Stimulated activated CD4-positive, alpha-beta T cell treated with anti-CD3 and anti-CD28 coated beads, TNF-alpha, amount 100 ng/mL, for 24 hours (primary cell): ENCODE results near the gene SENP1.
"Not testable (repeated sequence)": the region's sequence is repeated elsewhere in the genome, so short reads cannot be mapped to it uniquely, and the experiment has no call there.

Experiments
- DNase-seq, 3 experiments: peaks; one replicate each; pipeline ENCODE4 v3.0.0-alpha.2; 2020; ENCODE audit warnings: low read depth in 3 of 3

Gene SENP1

DNA sequence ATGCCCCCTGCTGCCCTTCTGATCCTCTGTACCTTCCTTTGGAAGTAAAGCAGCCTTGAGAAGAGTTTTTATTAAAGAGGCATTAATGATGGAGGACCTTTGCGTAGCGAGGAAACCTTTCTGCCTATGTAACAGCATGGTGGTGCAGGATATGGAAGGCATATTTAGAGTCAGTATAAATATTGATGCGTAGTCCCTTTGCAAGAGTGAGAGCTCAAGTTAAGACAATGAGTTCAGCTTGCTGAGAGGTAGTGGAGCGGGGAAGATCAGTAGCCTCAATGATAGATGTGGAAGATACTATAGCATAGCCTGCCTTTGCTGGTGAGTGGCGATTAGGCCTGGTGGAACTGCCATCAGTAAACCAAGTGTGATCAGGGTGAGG, 5.4 kb upstream of the SENP1 start:
- not testable (repeated sequence) for DNase-seq

DNA sequence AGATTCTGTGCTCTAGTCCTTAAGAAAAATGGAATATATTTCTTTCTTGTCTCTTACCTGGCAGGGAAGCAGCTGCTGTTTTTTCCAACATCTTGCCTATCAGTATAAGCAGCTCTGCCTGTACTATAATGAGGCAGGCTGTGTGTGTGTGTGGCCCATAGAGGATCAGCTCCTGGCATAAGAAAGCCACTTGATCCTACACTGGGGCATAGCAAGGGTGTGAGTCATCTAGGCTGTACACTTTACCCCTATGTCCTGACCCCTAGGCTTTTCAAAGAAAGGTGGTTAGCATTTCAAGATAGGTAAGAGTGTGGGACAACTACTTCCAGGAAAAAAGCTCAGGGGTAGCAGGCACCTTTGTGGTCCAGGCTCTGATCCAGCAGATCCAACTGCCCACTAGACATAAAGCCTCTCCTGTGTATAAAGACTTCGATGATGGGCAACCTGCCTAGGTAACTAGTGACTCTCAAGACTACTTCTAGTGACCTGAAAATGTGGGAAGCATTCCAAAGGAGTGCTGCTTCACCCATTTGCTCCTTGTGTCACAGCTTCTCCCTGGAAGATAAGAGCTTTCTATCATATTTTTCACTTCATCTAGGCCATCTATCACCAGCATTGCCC, 4.9 kb upstream of the SENP1 start:
- no peak for DNase-seq

DNA sequence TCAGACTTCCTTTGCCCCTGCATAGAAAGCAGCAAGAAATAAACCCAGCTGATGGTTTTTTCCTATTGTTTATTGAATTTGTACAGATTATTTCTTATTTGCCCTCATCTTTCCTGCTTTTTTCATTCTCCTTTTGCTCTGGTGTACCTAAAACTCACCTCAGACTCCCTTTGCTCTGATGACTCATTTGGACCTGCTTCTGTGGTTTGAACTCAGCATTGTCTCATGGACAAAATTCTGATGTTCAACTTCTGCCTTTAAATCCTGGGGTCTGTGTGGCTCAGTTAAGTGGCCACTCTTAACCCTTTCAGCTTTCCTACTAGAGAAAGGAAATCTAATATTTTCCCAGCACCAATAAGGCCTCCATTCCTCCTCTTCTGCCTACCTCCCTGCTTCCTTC, 3.5 kb upstream of the SENP1 start:
- DNase-seq: no peak

DNA sequence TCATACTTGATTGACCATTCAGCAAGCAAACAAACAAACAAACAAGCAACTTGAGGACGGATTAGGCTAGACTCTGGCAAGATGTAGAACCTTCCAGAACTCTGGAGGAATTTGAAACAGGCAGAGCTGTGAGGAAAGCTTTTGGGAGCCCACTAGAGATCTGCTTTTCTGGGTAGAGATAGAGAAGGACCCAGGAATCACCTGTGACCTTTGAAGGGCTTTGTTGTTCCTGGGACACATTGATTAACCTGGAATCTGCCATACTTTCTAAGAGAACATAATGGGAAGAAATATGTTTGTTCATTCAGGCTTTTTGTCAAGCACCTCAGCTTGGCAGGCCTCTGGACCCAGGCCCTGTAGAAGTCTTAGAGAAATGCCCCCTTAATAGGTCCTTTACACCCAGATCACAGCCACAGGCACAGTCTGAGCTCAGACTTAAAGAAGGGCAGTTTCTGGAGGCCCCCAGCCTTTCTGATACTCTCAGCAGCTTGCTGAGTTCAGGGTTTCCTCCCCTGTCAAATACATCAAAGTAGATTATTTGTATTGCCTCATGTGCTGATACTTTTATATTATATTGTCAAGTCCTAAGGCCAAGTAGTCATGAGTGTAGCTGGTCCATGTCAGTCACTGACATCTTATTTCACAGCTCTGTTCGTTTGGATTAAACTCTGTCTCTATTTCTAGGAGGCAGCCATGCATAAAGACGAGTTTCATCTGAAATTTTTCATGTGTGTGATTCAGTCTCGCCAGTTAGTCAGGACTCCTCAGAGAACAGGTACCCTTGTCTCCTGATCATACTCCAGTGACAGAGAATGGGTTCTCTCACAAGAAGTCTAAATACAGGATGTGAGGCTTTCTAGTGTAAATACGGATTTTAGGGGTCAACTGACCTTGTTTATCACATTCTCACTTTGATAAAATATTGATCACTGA, 1.1 kb upstream of the SENP1 start:
- DNase-seq: no peak

DNA sequence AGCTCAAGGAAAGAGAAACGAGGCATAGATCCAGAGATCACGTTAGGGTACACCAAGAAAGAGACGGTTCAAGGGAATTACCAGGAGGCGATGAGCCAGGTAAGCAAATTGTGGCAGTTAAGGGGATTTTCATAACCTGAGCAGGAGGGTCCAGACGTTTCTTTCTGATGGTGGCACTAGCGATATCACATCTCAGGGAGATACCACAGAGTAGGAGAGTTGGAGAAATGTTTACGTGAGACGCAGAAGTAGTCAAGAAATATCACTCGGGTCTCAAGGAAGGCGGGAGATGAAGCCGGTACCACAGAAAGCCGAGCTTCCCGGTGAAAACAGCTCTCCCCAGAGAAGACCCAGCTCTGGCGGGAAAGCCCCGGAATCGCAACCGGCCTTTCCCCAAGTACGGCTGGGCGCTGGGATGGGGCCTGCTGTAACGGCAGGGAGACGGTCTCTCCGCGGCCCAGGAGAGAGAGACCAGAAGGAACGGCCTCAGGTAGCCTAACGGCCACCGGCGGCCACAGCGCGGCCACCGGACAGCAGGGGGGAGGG, 485 bp downstream of the SENP1 start:
- peak; percentile 11 to 46 (median 22) for DNase-seq

DNA sequence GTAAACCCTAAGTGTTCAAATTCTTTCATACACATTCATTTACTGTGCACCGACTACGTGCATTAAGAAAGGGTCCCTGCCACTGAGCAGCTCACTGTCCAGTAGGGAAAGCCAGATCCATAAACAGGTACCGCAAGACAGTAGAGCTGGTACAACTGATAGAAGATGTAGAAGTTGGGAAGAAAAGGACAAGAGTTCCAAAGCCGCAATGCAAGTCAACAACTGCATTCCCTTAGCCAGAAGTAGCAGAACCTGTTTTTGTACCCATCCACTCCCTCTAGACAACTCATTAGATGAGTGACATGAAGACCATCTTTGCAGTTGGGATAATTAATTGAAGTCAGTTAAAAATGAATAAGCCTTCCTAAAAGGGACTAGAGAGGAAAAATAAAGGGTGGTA, 1.3 kb downstream of the SENP1 start:
- DNase-seq: no peak

DNA sequence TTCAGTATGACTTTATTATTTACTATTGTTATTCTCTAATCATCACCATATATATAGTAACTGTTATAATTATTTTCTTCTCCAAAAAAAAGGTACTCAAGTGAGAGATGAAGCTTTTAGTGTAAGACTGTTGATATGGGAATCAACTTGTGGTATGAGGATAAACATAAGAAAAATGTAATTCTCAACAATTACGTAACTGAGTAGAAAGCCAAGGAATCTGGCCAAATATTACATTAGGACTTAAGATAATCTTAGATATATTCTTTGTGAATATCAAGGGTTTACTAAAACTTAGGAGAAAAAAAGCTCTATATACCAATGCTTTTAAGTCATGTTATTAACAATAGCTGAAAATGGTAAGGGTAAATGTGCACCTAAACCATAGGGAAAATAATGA, 13.3 kb downstream of the SENP1 start:
- no peak for DNase-seq

DNA sequence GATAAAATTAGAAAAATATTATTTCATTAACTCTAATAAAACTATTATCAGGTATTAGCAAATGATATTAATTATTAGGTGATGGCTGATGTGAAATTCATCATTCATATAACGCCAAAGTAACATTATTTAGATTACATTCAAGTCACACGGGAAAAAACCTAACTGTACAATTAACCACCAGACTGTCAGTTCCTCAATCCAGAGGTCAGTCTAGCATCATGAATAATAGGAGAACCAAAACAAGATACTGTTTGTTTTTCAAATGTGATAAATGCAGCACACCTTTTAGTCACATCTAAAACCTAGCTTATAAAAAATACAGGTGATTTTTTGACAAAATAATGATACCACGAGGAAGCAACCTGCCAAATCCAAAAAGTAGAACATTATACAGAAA, 19.6 kb downstream of the SENP1 start:
- no peak for DNase-seq

DNA sequence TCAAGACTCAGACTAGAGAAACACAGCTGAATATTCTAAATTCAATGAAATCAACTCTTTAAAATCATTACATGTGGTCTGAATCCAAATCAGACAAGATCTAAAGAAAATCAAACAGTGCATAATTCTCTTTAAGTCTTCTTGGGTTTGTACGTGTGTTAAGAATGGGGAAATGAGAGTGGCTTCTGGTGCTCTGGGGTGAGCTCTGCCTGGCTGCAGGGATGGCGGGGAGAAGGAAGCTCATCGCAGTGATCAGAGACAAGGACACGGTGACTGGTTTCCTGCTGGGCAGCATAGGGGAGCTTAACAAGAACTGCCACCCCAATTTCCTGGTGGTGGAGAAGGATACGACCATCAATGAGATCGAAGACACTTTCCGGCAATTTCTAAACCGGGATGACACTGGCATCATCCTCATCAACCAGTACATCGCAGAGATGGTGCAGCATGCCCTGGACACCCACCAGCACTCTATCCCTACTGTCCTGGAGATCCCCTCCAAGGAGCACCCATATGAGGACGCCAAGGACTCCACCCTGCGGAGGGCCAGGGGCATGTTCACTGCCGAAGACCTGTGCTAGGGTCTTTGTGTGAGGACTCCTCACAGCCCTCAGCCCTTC, 20.9 kb downstream of the SENP1 start:
- DNase-seq: no peak

DNA sequence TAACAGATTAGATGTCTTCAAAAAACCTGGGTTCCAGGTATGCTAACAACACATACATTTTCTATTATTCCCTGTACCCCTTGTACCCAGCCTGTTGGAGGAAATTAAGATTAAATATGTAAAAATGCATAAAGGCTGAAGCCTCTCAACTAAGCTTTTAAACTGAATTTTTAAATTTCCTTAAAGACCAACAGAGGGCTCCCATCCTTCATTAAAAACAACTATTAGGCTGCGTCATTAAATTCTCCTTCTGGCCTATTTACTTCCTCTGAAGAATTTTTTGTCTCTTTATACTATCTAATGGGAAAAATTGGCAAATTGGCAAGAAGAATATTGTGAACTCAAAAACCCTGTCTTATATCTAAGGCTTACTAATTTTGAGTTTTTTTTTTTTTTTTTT, 21.8 kb downstream of the SENP1 start:
- no peak for DNase-seq

DNA sequence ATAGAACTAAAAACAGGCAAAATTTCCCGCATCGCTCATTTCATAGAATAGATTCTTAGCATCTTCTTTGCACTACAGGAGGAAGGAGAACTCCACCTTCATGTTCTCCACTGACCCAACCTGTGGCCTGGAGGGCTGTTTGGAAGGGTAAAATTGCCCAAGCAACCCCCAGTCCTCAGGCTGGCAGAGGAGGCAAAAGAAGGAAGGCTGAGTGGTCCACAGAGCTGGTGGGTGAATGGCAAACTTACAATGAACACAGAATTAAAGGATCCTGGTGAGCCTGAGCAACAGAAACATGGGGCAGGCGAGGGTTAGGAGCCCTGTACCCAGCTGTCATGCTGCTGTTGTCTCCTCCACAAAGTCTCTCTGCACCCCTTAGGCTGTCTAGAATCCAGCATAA, 25.1 kb downstream of the SENP1 start:
- DNase-seq: no peak

DNA sequence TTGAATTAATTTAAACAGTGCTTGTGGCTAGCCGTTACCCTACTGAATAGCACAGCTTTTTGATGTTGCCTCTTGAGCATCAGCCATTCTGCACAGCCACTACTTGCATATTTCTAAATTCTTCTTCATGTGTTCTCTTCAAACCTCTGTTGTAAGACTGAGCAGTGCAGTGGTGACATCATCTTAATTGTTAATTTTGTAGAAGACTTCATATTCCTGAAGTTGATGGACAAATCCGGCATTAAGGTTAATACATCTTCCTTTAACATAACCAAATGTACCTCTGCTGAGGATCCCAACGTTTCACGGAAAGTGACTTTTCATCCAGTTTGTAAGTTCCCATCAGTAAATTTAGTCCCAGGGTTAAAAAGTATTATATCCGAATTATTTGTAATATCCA, 25.6 kb downstream of the SENP1 start:
- DNase-seq: no peak

DNA sequence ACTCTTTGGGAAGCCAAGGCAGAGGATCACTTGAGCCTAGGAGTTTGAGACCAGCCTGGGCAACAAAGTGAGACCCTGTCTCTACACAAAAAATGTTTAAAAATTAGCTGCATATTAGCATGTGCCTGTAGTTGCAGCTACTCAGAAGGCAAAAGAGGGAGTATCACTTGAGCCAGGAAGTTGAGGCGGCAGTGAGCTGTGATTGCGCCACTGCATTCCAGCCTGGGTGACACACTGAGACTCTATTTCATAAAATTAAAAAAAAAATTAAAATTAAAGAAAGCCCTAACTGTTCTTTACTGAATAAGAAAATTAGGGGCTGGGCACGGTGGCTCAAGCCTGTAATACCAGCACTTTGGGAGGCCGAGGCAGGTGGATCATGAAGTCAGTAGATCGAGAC, 27.0 kb downstream of the SENP1 start:
- no peak for DNase-seq

DNA sequence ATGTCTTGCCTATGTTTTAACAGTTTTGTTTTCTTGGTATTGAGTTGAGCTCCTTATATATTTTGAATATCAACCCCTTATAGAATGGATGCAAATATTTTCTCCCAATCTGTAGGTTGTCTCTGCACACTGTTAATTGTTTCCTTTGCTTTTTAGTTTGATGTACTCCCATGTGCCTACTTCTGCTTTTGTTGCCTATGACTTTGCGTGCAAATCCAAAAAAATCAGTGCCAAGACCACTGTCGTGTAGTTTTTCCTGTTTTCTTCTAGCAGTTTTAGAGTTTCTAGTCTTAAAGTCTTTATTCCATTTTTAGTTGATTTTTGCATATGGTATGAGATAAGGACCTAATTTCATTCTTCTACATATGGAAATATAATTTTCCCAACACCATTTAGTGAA, 28.8 kb downstream of the SENP1 start:
- no peak for DNase-seq

DNA sequence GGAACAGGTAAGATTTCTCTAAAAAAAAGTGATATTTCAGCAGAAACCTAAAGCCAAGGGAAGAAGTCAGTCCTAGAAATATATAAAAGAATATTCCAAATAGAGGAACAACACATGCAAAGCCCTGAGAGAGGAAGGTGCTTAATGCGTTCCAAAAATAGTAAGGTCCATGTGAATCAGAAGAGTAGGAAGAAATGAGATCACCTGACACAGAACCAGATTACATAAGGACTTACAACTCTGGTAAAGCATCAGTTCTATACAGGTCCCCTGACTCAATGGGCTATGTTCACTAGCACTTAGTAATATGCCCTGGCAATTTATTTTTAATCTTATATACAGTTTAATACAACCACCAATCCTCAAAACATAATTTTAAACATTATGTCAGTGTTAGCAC, 30.0 kb downstream of the SENP1 start:
- no peak for DNase-seq

DNA sequence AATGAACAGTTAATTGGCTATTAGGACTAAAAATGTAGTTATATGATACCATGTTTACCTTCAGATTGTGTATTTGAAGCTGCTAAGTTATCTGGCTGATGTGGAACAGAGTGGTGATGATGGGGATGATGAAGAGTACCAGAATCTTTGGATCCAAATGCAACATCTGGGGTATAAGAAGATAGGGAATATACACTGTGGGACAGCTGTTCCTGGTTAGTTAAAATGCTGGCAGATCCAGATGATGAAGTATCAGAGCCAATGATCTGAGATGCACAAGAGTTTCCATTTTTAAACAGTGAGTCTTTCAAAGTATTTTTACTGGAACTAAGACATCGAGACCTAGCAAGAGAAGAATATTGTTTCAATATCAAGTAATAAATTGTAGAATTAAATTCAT, 31.6 kb downstream of the SENP1 start:
- no peak for DNase-seq

DNA sequence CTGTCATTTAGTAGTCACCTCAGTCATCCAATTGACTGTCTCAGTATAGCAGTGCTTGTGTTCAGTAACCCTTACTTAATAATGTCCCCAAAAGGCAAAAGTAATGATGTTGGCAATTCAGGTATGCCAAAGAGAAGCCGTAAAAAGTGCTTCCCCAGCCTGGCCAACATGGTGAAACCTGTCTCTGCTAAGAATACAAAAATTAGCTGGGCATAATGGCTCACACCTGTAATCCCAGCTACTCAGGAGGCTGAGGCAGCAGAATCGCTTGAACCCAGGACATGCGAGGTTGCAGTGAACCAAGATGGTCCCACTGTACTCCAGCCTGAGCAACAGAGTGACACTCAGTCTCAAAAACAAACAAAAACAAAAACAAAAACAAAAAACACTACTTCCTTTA, 33.6 kb downstream of the SENP1 start:
- DNase-seq: no peak

DNA sequence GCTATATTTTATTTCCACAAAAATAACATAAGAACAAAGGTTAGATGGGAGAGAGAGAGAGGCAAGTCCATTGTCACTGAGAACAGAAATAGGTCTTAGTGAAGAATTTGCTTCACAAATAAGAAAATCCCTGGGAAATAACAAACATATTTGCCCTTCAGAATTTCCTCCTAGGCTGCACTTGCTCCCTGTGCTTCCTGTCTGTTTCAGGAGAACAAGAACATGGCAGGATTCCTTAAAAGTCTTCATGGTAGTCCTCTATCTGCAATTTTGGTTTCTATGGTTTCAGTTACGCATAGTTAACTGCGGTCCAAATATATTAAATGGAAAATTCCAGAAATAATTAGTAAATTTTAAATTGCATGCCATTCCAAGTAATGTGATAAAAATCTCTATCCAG, 34.1 kb downstream of the SENP1 start:
- no peak for DNase-seq

DNA sequence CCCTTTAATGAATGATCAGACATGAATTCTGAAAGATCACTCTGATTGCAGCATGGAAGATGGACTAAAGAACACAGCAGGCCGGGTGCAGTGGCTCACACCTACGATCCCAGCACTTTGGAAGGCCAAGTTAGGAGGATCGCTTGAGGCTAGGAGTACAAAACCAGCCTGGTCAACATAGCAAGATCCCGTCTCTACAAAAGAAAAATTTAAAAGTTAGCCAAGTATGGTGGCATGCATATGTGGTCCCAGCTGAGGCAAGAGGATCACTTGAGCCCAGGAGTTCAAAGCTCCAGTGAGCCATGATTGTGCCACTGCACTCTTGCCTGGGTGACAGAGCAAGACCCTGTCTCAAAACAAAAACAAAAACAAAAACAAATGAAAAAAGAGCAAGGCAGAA, 35.1 kb downstream of the SENP1 start:
- no peak for DNase-seq

DNA sequence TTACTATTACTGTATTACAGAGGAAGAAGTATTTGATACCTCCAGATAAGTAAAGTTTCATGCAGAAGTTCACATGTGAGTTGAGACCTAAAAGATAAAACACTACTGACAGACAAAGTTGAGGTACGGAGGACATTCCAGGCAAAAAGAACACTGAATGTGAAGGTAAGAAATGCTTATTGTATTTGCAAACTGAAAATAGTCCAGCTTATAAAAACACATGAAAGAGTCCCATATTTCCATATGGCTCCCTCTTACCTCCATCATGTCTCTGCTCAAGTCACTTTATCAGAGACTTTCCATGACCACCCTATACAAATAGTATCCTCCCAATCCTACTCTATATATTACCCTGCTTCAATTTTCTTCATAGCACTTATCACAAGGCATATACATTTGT, 35.8 kb downstream of the SENP1 start:
- DNase-seq: no peak

DNA sequence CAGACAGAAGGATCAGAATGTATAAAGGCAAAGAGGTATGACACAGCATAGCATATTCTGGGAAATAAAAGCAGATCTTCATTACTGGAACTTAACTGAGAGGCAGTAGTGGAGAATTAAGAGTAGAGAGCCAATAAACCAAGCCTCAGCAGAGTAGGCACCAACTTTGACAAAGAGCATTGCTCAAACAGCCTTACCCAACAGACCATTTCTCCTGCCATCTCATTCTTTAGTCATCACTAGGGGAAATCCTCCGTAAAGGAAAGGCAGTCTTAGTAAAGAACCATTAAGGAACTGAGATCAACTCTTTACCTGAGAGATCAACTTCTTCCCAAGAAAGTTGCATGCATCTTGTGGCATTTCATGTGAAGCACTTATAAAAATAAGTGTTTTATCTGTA, 36.6 kb downstream of the SENP1 start:
- DNase-seq: no peak

DNA sequence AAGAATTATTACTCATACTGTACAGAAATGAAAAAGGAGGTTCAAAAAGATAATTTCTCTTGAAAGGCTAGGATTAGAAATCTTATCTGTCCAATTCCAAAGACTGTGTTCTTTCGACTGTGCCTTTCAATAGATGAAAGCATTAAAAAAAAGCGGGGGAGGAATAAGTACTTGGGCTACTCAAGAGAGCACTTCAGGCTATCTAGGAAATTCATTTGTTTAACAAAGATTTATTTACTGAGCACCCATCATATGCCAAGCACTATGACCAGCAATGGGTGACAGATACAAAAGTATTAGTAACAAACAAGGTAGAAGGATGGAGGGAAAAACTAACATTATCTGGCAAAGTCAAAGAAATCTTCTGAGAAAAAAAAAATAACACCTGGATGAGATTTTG, 37.4 kb downstream of the SENP1 start:
- DNase-seq: no peak
